GM12878 (cell line): Measurements from ENCODE around the gene TEDC1. TPM values are rescaled to one million over a fixed set of nuclear protein-coding genes. Genes with fewer than 3 reads are reported as not detected.

Source experiments
- ATAC-seq: fragments of 200-7000 bp; cut with Tn5 transposase; 3 replicates; pipeline ENCODE4 v1.9.1; 2020; ENCODE audit warnings: mild to moderate bottlenecking, moderate library complexity
- BruUV-seq: library from RNA; stranded (reverse); fragments of 400-500 nt; replicated peaks from 2 replicates; lab custom pipeline; 2021; lab: Mats Ljungman, UMichigan
- CTCF ChIA-PET: fragments of 300-600 bp; sonication (Branson Sonifier 250); formaldehyde crosslinking; extraction: SDS; loops from one replicate; lab custom pipeline; 2021; ENCODE audit warnings: inconsistent platforms; lab: Yijun Ruan, JAX
- POLR2A ChIA-PET: fragments of 350-600 bp; formaldehyde crosslinking; extraction: SDS; loops from one replicate; lab custom pipeline; 2021; ENCODE audit warnings: inconsistent platforms; lab: Charles Lee
- RAD21 ChIA-PET: fragments of 300-600 bp; sonication (Branson Sonifier 250); formaldehyde crosslinking; loops from one replicate; lab custom pipeline; 2023; ENCODE audit warnings: antibody characterized with exemption; ENCODE audit not compliant: unreplicated experiment; lab: Charles Lee
- SMC1A ChIA-PET: fragments of 300-600 bp; sonication (Branson Sonifier 250); formaldehyde crosslinking; loops from one replicate; lab custom pipeline; 2023; ENCODE audit not compliant: unreplicated experiment, uncharacterized antibody; lab: Charles Lee
- DNase-seq: peaks from one replicate; pipeline ENCODE4 v3.0.0-alpha.2; 2011; ENCODE audit warnings: low read depth, low spot score
- FAIRE-seq: peaks from 3 replicates; lab custom pipeline; 2011; peaks lifted over from hg19 to GRCh38; lab: Jason Lieb, UNC
- H2AFZ ChIP-seq: 2 replicates; pipeline ENCODE4 v1.6.0; 2011; ENCODE audit warnings: low read depth, low read length, control low read depth; ENCODE audit not compliant: control insufficient read depth
- H3K27ac ChIP-seq: 2 replicates; pipeline ENCODE4 v1.5.1; 2011; ENCODE audit warnings: control low read depth; ENCODE audit not compliant: control insufficient read depth, insufficient read depth
- H3K27me3 ChIP-seq, 2 experiments: replicated peaks in 1 of 2; 2 replicates each; pipeline versions ENCODE4 v1.6.0 to v1.6.1; 2011; ENCODE audit warnings: low read length in 1 of 2; ENCODE audit not compliant: control insufficient read depth in 2 of 2, insufficient read depth in 2 of 2
- H3K36me3 ChIP-seq, 2 experiments: 2 replicates each; pipeline ENCODE4 v1.5.1; 2011; ENCODE audit warnings: low read length in 1 of 2; ENCODE audit not compliant: control insufficient read depth in 2 of 2, insufficient read depth in 2 of 2
- H3K4me1 ChIP-seq: 2 replicates; pipeline ENCODE4 v1.6.1; 2011; ENCODE audit warnings: mild to moderate bottlenecking, low read length, moderate library complexity, mixed read lengths; ENCODE audit not compliant: control insufficient read depth, insufficient read depth
- H3K4me2 ChIP-seq: 2 replicates; pipeline ENCODE4 v1.6.0; 2011; ENCODE audit warnings: control low read depth; ENCODE audit not compliant: control insufficient read depth, insufficient read depth
- H3K4me3 ChIP-seq: fragments of 200-600 bp; sonication (generic); 2 replicates; pipeline ENCODE4 v1.5.1; 2016
- H3K79me2 ChIP-seq: 2 replicates; pipeline ENCODE4 v1.6.0; 2011; ENCODE audit warnings: low read length; ENCODE audit not compliant: control insufficient read depth, insufficient read depth
- H3K9ac ChIP-seq: 2 replicates; pipeline ENCODE4 v1.8.0; 2011; ENCODE audit warnings: low read length, control low read depth, mixed read lengths; ENCODE audit not compliant: control insufficient read depth, insufficient read depth
- H3K9me3 ChIP-seq: replicated peaks from 3 replicates; pipeline ENCODE4 v1.5.1; 2011; ENCODE audit warnings: mild to moderate bottlenecking, low read length; ENCODE audit not compliant: control insufficient read depth, insufficient read depth
- H4K20me1 ChIP-seq: 2 replicates; pipeline ENCODE4 v1.6.0; 2011; ENCODE audit not compliant: control insufficient read depth, insufficient read depth
- BHLHE40 ChIP-seq, 2 experiments: fragments of 450-650 bp in 1 of 2; IDR thresholded peaks; 2 replicates each; pipeline ENCODE4 v1.6.1; 2011 to 2017; ENCODE audit warnings: low read depth in 2 of 2, borderline replicate concordance in 1 of 2, improper control_type of control experiment in 1 of 2, low read length in 1 of 2, mild to moderate bottlenecking in 1 of 2
- KAT2A ChIP-seq: conservative IDR thresholded peaks from 2 replicates; pipeline ENCODE4 v1.6.1; 2011; ENCODE audit warnings: low read depth, low read length; ENCODE audit not compliant: control insufficient read depth
- SIX5 ChIP-seq: IDR thresholded peaks from 2 replicates; pipeline ENCODE4 v1.6.1; 2011; ENCODE audit warnings: mild to moderate bottlenecking, low read depth, low read length, moderate library complexity; ENCODE audit not compliant: severe bottlenecking
- ZNF622 ChIP-seq: fragments of 450-650 bp; IDR thresholded peaks from 2 replicates; pipeline ENCODE4 v1.6.1; 2017; ENCODE audit warnings: mild to moderate bottlenecking, inconsistent platforms
- WGBS: methylation state at CpG from one replicate; pipeline ENCODE4 v1.1.6; 2016; ENCODE audit warnings: low lambda C conversion rate; ENCODE audit not compliant: insufficient replicate concordance, insufficient coverage; ENCODE audit errors: missing lambda C conversion rate; 5-methylcytosine and 5-hydroxymethylcytosine counted together
- in situ Hi-C: fragments of 300-500 bp; cut with MboI; formaldehyde crosslinking; loops from 9 replicates; pipeline ENCODE4 v1.14.3; 2018; ENCODE audit warnings: mixed read lengths
- intact Hi-C: fragments of 100-400 bp; cut with micrococcal nuclease; formaldehyde crosslinking; loops from one replicate; pipeline ENCODE4 v1.14.2; 2022; ENCODE audit not compliant: unreplicated experiment
- polyA plus RNA-seq, 11 experiments: library from polyadenylated mRNA; depleted of rRNA in 4 of 11; unstranded in 6 of 11; stranded (reverse) in 5 of 11; fragments of >200 nt; fragmentation: Nextera tagmentation in 4 of 11; fragmentation: Illumina TruSeq in 1 of 11; extraction: Ambion mirVana in 4 of 11; extraction: Trizol in 1 of 11; gene quantifications; 1 replicate in 1 of 11; 2 replicates in 10 of 11; pipeline versions ENCODE4 v1.2.1 to v1.2.3, GENCODE V29; 2011 to 2016; ENCODE audit warnings: inconsistent platforms in 2 of 11, missing spikeins in 2 of 11, low read depth in 1 of 11
- total RNA-seq, 4 experiments: library from RNA; depleted of rRNA in 3 of 4; stranded (reverse); fragments of >200 nt in 3 of 4; fragmentation: Illumina TruSeq in 1 of 4; extraction: Trizol in 1 of 4; gene quantifications; 2 replicates each; pipeline versions ENCODE4 v1.2.1 to v1.2.3, GENCODE V29; 2013 to 2021

The TEDC1 gene
- total and polyA plus RNA-seq, 10 of the 15 experiments (the other 5 are each of a cell fraction or from before 2014, with no cell fraction given): 0.19 to 34.2 (median 14.5) TPM

DNA sequence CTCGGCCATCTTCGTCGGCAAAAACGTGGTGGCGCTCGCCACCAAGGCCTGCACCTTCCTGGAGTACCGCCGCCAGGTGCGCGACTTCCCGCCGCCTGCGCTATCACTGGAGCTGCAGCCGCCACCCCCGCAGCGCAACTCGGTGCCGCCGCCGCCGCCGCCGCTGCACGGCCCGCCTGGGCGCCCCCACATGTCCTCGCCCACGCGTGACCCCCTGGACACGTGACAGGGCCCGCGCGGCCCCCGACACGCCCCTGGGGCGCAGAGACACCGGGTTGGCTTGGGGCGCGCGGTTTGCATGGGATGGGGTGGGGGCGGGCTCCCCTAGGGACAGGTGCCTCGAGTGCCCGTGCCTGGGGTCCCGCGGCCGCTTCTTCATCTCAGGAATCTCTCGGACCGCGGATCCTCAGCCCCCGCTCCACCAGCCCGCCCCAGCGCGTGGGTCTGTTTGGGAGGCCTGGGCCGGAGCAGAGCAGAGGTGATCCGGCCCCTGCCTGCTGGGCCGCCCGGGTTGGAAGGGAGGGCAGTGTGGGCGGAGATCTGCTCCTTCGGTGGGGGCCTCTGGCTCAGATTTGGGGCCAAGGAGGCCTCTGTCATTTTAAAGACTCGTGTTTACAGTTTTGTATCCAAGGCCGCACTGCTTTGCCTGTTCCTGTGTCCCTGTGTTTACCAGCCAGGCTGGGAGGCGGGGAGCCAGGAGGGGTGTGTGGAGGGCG lies 38.7 kb downstream of the TEDC1 start (continued):
- no peak for TF ChIP-seq KAT2A

DNA sequence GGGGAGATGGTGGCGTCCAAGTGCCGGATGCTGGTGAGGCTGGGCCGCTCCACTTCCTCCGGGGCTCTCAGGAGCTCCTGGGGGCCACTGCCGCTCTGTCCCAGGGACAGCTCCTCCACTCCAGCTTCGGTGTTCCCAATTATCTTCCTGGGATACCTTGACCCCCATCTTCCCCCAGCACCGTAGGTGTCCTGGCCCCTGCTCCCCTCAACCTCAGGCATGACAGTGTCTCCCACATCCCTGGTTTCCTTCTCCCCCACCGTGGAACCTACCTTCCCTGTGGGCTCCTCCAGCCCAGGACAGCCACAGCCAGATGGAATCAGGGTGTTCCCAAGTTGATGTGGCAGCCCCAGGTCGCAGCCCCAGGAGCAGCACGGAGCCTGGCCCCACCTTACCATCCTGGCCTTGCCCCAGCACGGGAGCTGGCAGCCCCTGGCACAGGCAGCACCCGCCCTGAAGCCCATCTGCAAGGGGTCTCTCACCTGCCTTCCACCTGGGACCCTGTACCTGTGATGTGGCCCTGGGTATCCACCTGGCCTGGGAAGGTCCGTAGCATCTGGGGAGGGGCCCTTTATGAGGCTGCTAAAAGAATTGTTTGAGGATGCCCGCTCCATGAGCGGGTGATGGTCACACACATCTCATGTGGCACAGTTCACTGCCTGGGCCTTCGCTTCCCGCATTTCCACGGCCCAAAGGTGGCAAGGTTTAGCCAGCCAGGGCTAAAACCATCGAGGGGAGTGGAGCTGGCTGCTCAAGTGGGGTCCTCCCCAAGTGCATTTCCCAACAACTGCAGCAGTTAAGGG lies 39.4 kb downstream of the TEDC1 start:
- CTCF ChIA-PET: interaction anchor here (0.8 to 0.9 kb wide), 2 partner anchors 160 to 887 kb away, joined by 3 to 4 read pairs; no protein-coding TSS in a partner anchor
- TF ChIP-seq BHLHE40 (IDR thresholded peaks at IDR 0.05; ENCODE audit: borderline replicate concordance in 1 of 2, low read depth in 2 of 2, low read length in 1 of 2) (no peak), SIX5 (no peak), ZNF622 (no peak)
- Histone ChIP-seq H3K27me3 (peaks cover 5 to 7% of the 10 kb centered on the region in 2 experiments; a peak in 3 of 4 replicates), H2AFZ (no peak overlapping the region), H3K9ac (no peak overlapping the region), H3K79me2 (no peaks in the 10 kb centered on the region), H3K4me2 (no peak overlapping the region), H3K36me3 (no peaks in the 10 kb centered on the region), H4K20me1 (no peaks in the 10 kb centered on the region), H3K9me3 (no peaks in the 10 kb centered on the region), H3K4me3 (no peak overlapping the region), H3K4me1 (peaks cover 4% of the 10 kb centered on the region), H3K27ac (no peak overlapping the region)
- intact Hi-C loops: loop anchor here (10.0 kb wide), 2 partner anchors 644 to 884 kb away; no protein-coding TSS in a partner anchor
- POLR2A ChIA-PET: no interaction called here
- in situ Hi-C loops: loop anchor here (10.0 kb wide), 2 partner anchors 474 to 634 kb away; no protein-coding TSS in a partner anchor
- SMC1A ChIA-PET: no interaction called here
- RAD21 ChIA-PET: no interaction called here
- DNase-seq: no peak
- FAIRE-seq: no peak
- peak; percentile 7; the same call in 1 of the 3 replicates for ATAC-seq
- no TSS peak for BruUV-seq
- WGBS: 59% methylated on average over 19 of the region's 19 CpGs
